Measurements from ENCODE around the gene GUCA2A.

The GUCA2A gene

DNA sequence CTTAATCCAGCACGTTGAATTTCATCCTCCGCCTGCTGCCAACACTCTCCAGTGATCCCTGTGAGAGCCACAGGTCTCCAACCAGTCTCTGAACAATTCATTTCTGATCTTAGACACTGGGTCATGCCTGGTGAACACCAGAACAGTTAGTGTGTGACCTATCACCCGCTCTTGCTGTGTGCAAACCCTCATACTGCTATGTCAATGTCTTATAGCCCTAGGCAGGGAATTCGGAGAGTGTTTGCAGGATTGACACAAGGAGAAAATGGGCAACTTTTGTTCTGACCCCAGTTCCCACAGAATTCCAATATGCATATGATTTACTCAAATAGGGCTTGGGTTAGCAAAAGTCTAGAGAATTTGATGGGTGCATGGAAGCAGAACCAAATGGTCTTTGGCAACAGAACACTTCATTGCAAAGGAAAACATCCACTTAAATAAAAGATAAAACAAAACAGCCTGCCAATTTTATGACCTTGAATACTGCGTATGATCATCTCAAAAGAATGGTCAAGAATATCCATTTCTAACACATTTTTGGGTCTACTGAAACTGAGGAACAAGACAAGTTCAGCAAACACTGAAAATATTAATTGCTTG, 34.4 kb downstream of the GUCA2A start:
- DNase-seq (ENCODE audit: low spot score), result no peak

DNA sequence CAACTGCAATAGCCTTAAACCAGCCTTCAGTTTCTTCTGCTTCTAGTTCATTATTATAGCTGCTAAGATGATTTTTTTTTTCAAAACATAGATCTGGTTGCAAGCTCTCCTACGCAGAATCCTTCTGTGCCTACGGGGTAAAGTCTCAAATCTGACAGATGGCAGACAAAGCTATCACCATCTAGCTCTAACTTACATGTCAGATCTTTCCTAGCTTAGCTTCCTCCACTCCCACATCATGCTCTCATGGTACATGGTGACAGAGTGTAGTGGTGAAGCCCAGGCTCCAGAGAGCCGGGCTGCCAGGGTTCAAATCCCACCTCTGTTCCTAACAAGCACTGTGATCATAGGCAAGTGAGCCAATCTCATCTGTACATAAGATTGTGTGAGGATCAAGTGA, 35.6 kb downstream of the GUCA2A start:
- no peak for DNase-seq (ENCODE audit: low spot score)

DNA sequence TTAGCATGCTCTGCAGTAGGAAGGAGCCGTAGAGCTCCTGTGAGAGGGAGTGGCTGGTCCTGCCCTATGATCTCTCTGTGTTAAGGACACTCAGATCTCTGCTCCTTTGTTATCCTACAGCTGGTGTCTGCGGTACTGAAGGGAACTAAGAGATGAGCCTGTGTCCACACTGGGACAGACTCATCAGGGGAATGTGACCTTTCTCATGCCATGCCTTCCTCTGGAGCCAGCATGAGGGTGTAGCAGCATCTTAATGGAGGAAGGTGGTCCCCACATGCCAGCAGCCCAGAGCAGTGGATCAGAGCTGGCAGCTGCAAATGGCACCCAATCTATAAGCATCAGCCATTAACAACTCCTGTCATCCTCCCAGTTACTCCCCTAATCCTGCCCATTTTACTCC, 36.0 kb downstream of the GUCA2A start:
- DNase-seq (ENCODE audit: low spot score), result no peak

DNA sequence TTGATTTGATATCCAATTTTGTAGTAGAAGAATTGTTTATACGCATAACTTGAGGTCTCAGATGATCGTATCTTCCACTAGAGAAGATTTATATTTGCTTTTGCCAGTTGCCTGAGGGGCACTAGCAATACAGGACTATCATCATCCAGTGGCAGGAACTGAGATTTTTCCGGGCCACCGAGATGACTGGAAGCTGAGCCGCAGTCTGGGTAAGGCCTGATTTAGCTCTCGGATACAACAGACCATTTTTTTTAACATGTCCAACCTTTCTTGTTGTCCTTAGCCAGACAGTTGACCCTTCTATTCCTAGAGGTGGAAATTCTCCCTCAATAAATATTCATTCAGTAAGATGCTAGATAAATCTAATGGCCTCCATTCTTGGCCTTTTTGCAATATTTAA, 36.8 kb downstream of the GUCA2A start:
- no peak for DNase-seq (ENCODE audit: low spot score)

DNA sequence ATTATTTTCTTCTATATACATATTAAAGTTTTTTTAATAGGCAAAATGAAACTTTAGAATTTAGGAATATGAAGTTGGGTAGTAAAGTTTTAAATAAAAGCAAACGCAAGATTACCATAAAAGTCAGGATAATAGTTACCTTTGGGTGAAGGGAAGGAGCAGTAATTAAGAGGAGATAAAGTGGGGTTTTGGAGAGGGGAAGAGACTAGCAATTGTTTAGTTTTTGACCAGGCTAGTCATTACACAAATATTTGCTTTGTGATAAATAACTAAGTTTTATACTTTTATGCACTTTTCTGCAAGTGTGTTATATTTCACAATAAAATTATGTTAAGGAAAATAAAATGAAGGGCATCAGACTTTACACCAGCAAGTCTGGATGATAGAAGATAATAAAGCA, 39.0 kb downstream of the GUCA2A start:
- DNase-seq (ENCODE audit: low spot score), result no peak

DNA sequence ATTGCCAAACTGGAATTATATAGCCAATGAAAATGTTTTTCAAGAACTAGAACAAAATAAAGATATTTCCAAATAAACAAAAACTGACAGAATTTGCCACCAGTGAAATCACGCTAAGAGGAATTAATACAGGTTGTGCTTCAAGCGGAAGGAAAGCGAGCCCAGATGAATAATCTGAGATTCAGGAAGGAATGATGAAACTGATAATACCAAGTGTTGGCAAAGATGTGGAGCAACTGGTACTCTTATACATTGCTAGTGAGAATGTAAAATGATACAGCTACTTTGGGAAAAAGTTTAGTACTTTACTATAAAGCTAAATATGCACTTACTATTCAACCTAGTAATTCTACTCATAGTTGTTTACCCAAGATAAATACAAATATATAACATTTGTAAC, 42.1 kb downstream of the GUCA2A start:
- DNase-seq (ENCODE audit: low spot score), result no peak

DNA sequence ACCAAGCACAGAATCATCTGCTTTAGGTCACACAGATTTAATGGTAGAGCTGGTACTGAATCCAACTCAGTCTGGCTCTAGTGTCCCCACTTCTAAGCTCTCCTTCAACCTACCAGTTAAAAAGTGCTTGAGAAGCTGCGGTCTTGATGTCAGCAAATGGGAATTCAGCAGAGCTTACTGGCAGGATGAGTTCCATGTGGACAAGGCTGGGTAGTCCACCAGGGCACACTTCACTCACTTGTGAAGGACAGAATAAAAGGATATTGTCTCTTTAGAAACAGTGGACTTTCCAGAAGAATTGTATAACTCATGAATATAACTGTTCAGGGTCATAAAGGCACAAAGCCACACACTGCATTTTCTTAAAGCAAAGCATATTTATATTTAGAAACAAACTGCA, 46.4 kb downstream of the GUCA2A start:
- no peak for DNase-seq (ENCODE audit: low spot score)

DNA sequence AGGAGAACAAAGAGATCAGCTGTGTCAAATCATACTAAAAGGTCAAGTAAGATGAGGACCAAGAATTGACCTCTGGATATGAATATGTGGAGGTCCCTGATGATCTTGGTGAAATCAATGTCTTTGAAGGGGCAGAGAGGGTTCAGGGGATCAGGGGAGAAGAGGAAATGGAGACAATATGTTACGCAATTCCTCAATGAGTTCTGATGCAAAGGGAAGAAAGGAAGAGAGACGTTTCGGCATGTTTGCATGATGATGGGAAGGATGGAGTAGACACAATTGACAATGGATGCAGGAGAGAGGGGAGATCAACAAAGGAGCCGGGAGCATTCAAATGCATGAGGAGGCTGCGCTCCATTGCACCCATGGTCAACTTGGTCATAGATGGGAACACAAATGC, 47.3 kb downstream of the GUCA2A start:
- no peak for DNase-seq (ENCODE audit: low spot score)

DNA sequence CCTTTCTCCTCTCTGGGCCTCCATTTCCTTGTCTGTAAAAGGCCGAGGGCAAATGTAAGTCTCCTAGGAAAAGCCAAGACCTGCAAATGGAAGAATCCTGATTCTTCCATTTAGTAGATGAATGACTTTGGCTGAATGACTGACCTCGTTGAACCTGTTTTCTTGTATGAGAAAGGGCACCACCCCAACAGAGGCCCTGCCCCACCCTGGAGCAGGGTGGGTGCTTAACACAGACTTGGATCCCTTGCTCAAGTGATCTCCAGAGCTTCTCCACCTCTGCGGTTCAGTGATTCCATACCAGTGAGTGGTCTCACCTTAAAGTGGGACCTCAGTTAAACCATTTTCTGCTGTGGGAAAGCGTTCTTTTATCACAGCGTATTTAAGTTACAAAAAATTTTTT, 50.3 kb downstream of the GUCA2A start:
- DNase-seq (ENCODE audit: low spot score), result no peak

Measured in GM03348 (cell line).